Measurements from ENCODE around the gene NAPSA. TPM values are rescaled to one million over a fixed set of nuclear protein-coding genes. Genes with fewer than 3 reads are reported as not detected.
"Not testable (repeated sequence)": the region's sequence is repeated elsewhere in the genome, so short reads cannot be mapped to it uniquely, and the experiment has no call there.

NAPSA gene
- total and polyA plus RNA-seq, 2 donors (not counting 3 experiments of a cell fraction or from before 2014, with no cell fraction given), result 0.19 TPM; not detected in 1

DNA sequence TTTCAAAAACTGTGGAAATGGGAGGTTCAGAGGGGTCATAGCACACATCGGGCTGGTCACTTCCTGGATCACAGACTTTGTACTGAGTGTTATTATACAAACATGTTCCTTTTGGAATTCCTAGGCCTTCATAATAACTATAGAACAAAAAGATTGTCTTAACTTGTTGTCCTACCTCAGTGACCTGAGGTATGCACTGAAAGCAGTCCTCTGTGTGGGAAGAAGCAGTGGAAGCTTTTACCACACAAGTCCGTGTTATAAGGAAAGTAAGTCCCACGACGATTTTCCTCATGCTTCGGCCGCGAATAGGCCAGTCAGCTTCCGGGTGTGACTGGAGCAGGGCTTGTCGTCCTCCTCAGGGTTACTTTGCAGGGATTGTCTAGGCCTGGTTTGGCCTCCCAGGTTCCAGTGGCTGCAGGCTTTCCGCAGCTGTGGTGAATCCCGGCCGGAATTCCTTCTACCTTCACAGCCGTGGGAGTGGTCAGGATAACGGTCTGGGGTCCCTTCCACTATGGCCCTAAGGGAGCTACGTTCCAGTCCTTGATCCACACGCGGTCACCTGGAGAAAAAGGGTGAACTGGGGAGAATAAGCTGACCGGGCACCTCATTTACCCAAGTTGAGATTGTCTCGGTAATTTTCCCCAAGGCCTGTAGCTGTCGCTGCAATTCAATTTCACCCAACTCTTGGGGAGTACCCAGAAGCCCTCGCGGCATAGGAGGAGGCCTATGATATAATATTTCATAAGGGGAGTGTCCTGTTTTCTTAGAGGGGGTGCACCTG is 16.0 kb downstream of the NAPSA start:
- FAIRE-seq, result peak; percentile 92
- Histone ChIP-seq H3K27me3 (ENCODE audit: control insufficient read depth in 2 of 2, insufficient read depth in 2 of 2, low read length in 2 of 2) (peaks cover 0 to 2% of the 10 kb centered on the region in 2 experiments), H4K20me1 (replicated peaks; ENCODE audit: control insufficient read depth, extremely low read depth, insufficient read depth, low read length) (no peaks in the 10 kb centered on the region), H3K4me2 (ENCODE audit: insufficient read depth, low read length) (peak overlapping the region; percentile 55), H3K9me1 (replicated peaks; ENCODE audit: control insufficient read depth, extremely low read depth, insufficient read depth, low read length) (no peaks in the 10 kb centered on the region), H3K79me2 (ENCODE audit: control insufficient read depth, insufficient read depth, low read length) (no peaks in the 10 kb centered on the region), H2AFZ (ENCODE audit: low read depth, low read length) (peak overlapping the region; percentile 100), H3K4me3 (replicated peaks in 1 of 3; ENCODE audit: insufficient read depth in 1 of 3, low read depth in 1 of 3, low read length in 3 of 3) (no peak overlapping the region), H3K4me1 (ENCODE audit: control insufficient read depth, extremely low read depth, insufficient read depth, low read length) (peaks cover 10% of the 10 kb centered on the region), H3K27ac (ENCODE audit: insufficient read depth, low read depth, low read length) (peak overlapping the region; percentile 78), H3K9ac (replicated peaks; ENCODE audit: extremely low read depth, insufficient read depth, low read length) (peak overlapping the region; percentile 23), H3K36me3 (ENCODE audit: control insufficient read depth in 2 of 2, extremely low read depth in 1 of 2, insufficient read depth in 2 of 2, low read length in 2 of 2) (no peaks in the 10 kb centered on the region), H3K9me3 (replicated peaks; ENCODE audit: control insufficient read depth, insufficient read depth, low read length) (no peaks in the 10 kb centered on the region)
- POLR2A ChIA-PET, result no interaction called here
- intact Hi-C loops (cut with micrococcal nuclease) (loop anchor here (1.0 kb wide), 2 partner anchors 16 to 49 kb away; no protein-coding TSS in a partner anchor), dilution Hi-C loops (cut with MboI; ENCODE audit: extremely low pct_ligation_motif_present, low sequenced_read_pairs) (no loop called here)
- BruUV-seq (replicated peaks), result no TSS peak
- TF ChIP-seq CTCF (IDR thresholded peaks at IDR 0.05; ENCODE audit: extremely low read depth in 1 of 2, insufficient read depth in 1 of 2, low read depth in 1 of 2, low read length in 2 of 2) (no peak), POLR2A (IDR thresholded peaks at IDR 0.05; ENCODE audit: low read depth, low read length) (no peak)
- TF ChIP-seq, protein P1, sequence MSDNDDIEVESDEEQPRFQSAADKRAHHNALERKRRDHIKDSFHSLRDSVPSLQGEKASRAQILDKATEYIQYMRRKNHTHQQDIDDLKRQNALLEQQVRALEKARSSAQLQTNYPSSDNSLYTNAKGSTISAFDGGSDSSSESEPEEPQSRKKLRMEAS (IDR thresholded peaks at IDR 0.05; ENCODE audit: insufficient read depth, insufficient read length), result no peak
- CTCF ChIA-PET, result interaction anchor here (0.9 to 1.7 kb wide), 3 partner anchors 8 to 97 kb away, joined by 3 to 5 read pairs (median 4); partner anchors contain the start of gene KCNC3
- DNase-seq (ENCODE audit: low read depth, low spot score), result peak; percentile 79

- H4K20me1 ChIP-seq (replicated peaks; ENCODE audit: control insufficient read depth, extremely low read depth, insufficient read depth, low read length); H3K9me1 ChIP-seq (replicated peaks; ENCODE audit: control insufficient read depth, extremely low read depth, insufficient read depth, low read length); intact Hi-C loops (cut with micrococcal nuclease); H3K36me3 ChIP-seq (ENCODE audit: control insufficient read depth in 2 of 2, extremely low read depth in 1 of 2, insufficient read depth in 2 of 2, low read length in 2 of 2); H3K27ac ChIP-seq (ENCODE audit: insufficient read depth, low read depth, low read length); H3K4me1 ChIP-seq (ENCODE audit: control insufficient read depth, extremely low read depth, insufficient read depth, low read length); H2AFZ ChIP-seq (ENCODE audit: low read depth, low read length); dilution Hi-C loops (cut with MboI; ENCODE audit: extremely low pct_ligation_motif_present, low sequenced_read_pairs); DNase-seq (ENCODE audit: low read depth, low spot score); H3K79me2 ChIP-seq (ENCODE audit: control insufficient read depth, insufficient read depth, low read length); H3K27me3 ChIP-seq (ENCODE audit: control insufficient read depth in 2 of 2, insufficient read depth in 2 of 2, low read length in 2 of 2); POLR2A ChIA-PET; FAIRE-seq; BruUV-seq (replicated peaks); H3K4me3 ChIP-seq (replicated peaks in 1 of 3; ENCODE audit: insufficient read depth in 1 of 3, low read depth in 1 of 3, low read length in 3 of 3); H3K4me2 ChIP-seq (ENCODE audit: insufficient read depth, low read length); H3K9me3 ChIP-seq (replicated peaks; ENCODE audit: control insufficient read depth, insufficient read depth, low read length); H3K9ac ChIP-seq (replicated peaks; ENCODE audit: extremely low read depth, insufficient read depth, low read length): not testable (repeated sequence)
- CTCF ChIA-PET, result interaction anchor here (0.7 to 1.2 kb wide), 2 partner anchors 10 to 18 kb away, joined by 3 to 4 read pairs; partner anchors contain the start of gene KCNC3
These were observed 18.3 kb downstream of the NAPSA start for GRCh38 chr19:50347089-50347581.

Measured in endothelial cell of umbilical vein (primary cell).